GM18520 (cell line): ENCODE results near the gene RHOT2.
A peak's percentile ranks its signal among the peaks of the same experiment; 100 is the strongest.

ENCODE experiments used
- ATAC-seq: cut with Tn5 transposase; IDR thresholded peaks from one replicate; pipeline ENCODE4 v1.9.1; 2021; ENCODE audit not compliant: unreplicated experiment

The RHOT2 gene

GRCh38 chr16:632486-633335 lies 35.2 kb upstream of the RHOT2 start:
- ATAC-seq = no peak

DNA sequence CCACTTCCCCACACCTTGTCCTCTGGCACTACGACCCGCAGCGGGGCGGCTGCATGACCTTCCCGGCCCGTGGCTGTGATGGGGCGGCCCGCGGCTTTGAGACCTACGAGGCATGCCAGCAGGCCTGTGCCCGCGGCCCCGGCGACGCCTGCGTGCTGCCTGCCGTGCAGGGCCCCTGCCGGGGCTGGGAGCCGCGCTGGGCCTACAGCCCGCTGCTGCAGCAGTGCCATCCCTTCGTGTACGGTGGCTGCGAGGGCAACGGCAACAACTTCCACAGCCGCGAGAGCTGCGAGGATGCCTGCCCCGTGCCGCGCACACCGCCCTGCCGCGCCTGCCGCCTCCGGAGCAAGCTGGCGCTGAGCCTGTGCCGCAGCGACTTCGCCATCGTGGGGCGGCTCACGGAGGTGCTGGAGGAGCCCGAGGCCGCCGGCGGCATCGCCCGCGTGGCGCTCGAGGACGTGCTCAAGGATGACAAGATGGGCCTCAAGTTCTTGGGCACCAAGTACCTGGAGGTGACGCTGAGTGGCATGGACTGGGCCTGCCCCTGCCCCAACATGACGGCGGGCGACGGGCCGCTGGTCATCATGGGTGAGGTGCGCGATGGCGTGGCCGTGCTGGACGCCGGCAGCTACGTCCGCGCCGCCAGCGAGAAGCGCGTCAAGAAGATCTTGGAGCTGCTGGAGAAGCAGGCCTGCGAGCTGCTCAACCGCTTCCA lies 34.4 kb upstream of the RHOT2 start:
- ATAC-seq = no peak

DNA sequence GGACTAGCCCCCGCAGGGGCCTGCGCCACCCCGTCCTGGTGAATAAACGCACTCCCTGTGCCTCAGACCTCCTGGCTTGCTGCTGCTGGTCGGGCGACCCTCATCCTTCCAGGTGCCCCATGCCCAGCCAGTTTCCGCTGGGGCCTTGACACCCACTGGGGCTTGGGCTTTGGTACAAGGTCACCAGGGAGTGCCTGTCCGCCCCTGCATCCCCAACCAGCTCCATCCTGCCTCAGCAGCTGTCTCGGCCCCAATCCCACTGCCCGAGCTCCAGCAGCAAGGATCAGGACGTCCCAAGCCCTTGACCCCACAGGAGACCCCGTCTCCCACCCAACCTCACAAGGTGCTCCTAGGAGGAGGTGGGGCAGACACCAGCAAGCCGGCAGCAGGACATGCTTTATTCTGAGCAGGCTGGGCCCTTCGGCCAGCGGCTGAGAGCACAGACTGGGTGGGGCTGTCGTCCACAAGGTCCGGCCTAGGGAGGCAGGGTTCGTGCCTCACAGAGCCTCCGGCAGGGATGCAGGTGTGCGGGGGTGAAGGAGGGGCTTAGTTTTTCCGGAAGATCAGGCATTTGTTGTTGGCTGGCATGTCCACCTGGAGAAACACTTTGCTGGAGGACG lies 33.8 kb upstream of the RHOT2 start:
- no peak for ATAC-seq

GRCh38 chr16:634996-635395 lies 32.9 kb upstream of the RHOT2 start:
- no peak for ATAC-seq

GRCh38 chr16:635573-636205 lies 32.2 kb upstream of the RHOT2 start:
- ATAC-seq = no peak

DNA sequence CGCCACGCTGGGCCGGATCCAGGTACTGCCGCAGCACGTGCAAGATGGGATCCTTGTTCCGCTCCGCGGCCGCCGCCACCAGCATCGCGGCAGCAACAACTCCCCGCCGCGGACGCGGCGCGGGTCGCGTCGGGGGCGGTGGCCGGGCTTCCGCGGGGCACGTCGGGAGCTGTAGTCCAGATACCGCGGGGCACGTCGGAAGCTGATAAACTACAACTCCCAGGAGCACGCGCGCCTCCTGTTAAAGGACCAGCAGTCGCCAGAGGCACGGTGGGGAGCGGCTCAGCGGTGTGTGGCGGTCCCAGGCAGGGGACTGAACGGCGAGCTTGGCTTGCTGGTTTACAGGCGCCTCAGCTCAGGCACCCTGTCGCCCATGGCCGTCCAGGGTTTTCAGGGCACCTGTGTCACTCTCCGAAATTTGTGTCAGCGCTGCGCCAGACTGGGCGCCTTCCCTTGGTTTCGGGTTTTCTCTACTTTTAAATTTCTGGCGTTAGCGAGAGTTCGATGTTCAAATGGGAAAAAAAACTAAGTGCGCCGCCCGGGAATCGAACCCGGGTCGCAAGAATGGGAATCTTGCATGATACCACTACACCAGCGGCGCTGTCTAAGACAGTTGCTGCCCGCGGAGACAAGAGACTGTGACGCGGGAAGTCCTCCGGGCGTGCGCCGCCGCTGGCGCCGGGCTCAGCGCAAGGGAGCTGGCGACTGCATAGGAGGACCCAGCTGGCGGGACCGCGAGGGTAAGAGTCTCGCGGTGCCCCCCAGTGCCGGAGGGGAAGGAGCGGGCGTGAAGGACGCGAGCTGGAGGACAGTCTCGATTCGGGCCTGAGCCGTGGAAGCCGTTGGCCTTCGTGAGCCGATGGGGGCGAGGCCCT lies 31.5 kb upstream of the RHOT2 start, which contains the start of gene METTL26:
TSS of gene METTL26 (minus strand) at position 100 of the 875 bp plus-strand sequence. CDS start at position 85, 15 bp downstream.
- peak; percentile 71 for ATAC-seq

- ATAC-seq = no peak
These were observed 30.6 kb upstream of the RHOT2 start for GRCh38 chr16:637081-638018.

DNA sequence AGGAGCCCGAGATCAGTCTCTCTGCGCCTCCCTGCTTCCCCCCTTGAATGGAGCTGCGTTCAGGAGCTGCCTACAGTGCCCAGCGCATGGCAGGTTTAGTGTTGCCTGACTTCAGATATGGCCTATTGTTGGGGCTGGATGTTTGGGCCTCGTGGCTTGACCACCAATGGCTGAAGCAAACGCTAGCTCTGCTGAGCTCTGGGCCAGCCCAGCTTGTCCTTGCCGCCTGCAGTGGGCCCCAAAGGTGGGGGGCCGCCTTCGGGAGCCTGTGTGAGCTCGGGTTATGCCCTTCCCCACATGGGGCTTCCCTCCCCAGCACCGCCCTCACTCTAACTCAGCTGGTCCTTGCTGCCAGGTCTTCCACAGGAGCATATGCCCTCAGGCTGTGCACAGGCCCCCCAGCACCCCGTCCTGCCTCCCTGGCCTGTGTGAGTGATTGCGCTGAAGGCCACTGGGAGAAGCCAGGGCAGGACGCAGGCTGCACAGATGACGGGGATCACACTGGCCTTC lies 29.8 kb upstream of the RHOT2 start:
- ATAC-seq = no peak

- ATAC-seq = no peak
These were observed 29.1 kb upstream of the RHOT2 start for GRCh38 chr16:638836-639235.

DNA sequence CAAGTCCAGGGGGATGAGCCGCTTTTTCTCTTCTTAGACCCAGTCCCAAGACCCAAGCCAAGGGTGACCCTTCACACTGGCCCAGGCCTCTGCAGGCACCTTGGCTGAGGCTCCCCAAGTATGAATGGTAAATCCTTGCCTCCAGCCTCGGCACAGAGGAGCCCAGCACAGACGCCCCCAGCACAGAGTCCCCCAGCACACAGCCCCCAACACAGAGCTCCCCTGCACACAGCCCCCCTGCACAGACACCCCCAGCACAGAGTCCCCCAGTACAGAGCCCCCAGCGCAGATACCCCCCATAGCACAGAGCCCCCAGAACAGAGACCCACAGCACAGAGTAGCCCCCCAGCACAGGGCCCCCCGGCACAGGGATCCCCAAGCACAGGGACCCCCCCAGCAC lies 27.3 kb upstream of the RHOT2 start:
- ATAC-seq = no peak

DNA sequence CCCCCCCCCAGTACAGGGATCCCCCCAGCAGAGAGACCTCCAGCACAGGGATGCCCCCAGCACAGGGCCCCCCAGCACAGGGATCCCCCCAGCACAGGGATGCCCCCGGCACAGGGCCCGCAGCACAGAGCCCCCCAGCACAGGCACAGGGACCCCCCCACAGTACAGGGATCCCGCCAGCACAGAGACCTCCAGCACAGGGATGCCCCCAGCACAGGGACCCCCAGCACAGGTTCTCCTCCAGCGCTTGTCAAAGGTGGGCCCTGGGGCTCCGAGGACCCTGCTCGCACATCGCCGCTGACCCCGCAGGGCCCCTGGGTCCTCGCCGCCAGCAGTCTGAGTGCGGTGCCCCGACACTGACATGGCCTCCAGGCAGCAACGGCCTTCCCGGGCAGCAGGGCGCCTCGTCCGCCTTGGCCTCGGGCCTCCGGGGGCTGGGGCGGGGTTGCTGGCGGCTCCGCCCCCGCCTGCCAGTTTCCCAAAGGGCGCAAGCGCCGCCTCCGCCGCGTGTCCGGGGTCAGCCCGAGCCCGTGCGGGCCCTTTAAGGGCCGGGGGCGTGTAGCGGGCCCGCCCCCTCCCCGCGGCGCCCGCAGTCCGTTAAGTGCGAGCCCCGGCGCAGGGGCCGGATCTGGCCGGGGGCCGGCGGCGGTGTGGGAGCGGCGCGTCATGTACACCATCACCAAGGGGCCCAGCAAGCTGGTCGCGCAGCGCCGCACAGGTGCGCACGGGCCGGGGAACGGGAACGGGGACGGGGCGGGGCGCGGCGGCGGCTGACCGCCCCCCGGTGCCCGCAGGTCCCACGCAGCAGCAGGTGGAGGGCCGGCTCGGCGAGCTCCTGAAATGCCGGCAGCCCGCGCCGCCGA lies 26.4 kb upstream of the RHOT2 start, which contains the start of gene MCRIP2:
TSS of gene MCRIP2 (plus strand) at position 503 of the 863 bp plus-strand sequence. CDS start at position 667, 164 bp downstream.
- no peak for ATAC-seq

DNA sequence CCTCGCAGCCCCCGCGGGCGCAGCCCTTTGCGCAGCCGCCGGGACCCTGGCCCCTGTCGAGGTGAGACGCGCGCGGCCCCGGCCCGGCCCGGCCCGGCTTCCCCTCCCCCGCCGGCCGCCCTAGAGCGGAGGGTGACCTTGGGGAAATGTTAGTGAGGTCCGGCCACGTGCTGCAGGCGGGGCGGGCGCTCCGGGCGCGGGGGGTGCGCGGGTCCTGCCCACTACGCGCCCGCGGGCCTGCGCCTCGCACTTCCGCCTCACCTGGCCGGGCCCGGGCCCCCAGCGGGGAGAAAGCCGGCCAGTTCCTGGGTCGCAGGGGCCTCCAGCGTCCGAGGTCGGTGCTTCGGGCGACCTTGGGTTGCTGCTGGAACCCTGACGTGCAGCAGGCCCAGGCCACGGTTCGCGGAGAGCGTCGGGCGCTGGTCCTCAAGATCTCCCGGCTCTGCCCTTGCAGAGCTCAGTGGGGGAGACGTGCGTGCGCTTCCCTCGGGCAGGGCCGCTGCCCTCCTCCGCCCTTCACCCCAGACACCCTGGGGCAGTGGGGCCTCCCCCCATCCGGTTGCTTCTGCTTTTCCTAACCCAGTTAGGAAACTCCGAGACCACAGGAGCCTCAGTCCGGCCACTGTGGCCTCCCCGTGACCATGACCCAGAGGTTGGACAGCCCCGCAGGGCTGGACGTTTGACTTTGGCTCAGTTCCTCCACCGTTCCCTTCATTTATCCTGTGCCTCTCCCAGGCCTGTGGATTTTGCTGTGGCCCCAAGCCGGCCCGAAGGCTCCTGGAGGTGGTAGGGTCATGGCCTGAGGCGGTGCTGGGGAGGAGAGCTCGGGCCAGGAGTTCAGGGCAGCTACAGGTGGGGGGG lies 25.5 kb upstream of the RHOT2 start:
- ATAC-seq = no peak

GRCh38 chr16:643050-643368 lies 24.9 kb upstream of the RHOT2 start:
- no peak for ATAC-seq

GRCh38 chr16:644556-644955 lies 23.4 kb upstream of the RHOT2 start:
- ATAC-seq = no peak

DNA sequence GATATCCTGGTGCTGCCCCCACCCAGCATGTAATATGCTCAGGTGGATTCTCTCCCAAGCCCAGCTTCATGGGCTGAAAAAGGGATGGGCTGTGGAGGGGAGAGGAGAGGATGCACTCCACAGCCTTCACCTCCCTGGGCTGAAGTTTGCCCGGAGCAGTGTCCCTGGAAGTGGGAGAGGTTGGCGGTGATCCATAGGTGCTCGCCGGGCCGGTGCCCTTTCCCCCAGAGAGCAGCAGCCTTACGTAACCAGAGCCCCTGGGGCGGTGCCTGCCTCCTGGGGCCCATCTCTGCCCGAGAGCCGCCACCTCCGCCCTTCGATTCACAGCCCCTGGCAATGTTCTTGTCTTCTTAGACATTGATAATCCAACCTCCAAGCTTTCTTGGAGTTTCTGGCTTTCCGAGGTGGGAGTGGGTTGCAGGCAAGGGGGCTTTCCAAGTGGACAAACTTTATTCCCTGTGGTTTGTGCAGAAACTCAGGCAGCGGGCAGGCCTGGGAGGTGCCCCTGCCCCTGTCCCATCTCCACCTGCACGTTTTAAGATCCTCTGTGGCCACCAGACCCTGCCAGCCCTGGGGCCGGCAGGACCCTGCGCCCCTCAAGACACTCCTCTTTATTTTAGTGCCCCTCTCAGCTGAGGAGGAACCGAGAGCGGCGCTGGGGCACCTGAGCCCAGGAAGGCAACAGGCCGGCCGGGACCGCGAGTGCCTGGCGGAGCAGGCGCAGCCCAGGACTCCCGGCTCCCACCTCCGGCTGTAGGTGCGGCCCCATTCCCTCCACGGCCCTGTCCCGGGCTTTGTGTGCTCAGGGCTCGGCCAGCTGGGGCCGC lies 21.9 kb upstream of the RHOT2 start:
- ATAC-seq = no peak

DNA sequence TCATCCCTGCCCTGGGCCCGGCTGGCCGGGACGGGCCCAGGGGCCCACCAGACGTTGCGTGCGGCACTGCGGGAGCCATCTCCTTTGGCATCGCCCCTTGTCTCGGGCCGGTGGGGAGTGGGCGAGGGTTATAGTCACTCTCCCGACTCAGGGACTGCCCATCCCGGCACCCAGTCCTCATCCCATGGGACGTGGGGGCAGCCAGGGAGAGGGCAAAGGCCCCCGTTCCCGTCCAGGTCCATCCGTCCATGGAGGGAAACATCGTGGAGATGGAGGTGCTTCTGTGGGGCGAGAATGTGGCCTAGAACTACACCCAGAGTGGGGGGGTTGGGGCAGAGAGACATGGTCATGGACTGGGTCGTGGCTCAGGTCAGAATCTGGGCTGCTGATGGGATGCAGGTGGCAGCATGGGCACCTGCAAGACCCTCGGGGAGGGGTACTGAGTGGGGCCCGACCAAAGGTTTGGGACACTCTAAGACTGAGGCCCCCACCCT lies 21.2 kb upstream of the RHOT2 start:
- ATAC-seq = no peak
